IMR-90 (cell line): Measurements from ENCODE around the gene GTPBP4.

Experiments used
- CTCF ChIP-seq: conservative IDR thresholded peaks from 2 replicates; pipeline ENCODE4 v1.5.1; 2012; ENCODE audit warnings: mild to moderate bottlenecking, low read depth, low read length, improper control_type of control experiment
- MAFK ChIP-seq: IDR thresholded peaks from 2 replicates; pipeline ENCODE4 v1.6.1; 2012; ENCODE audit warnings: low read depth, low read length, improper control_type of control experiment
- POLR2A ChIP-seq: IDR thresholded peaks from 2 replicates; pipeline ENCODE4 v1.6.1; 2012; ENCODE audit warnings: mild to moderate bottlenecking, low read depth, low read length
- RAD21 ChIP-seq: IDR thresholded peaks from 2 replicates; pipeline ENCODE4 v1.6.1; 2012; ENCODE audit warnings: low read length, improper control_type of control experiment
- RFX5 ChIP-seq: IDR thresholded peaks from 2 replicates; pipeline ENCODE4 v1.8.0; 2012; ENCODE audit warnings: low read depth, mild to moderate bottlenecking, low read length, moderate library complexity
- TF ChIP-seq, protein P1 (sequence below): fragments of 150-350 bp; IDR thresholded peaks from 2 replicates; pipeline ENCODE4 v1.6.1; 2017; ENCODE audit warnings: mild to moderate bottlenecking, antibody characterized with exemption, low read length, low read depth
- TF ChIP-seq, protein P2 (sequence below): fragments of 150-350 bp; IDR thresholded peaks from 2 replicates; pipeline ENCODE4 v1.6.1; 2016; ENCODE audit warnings: low read depth, mild to moderate bottlenecking, low read length, moderate library complexity, borderline replicate concordance

DNA sequence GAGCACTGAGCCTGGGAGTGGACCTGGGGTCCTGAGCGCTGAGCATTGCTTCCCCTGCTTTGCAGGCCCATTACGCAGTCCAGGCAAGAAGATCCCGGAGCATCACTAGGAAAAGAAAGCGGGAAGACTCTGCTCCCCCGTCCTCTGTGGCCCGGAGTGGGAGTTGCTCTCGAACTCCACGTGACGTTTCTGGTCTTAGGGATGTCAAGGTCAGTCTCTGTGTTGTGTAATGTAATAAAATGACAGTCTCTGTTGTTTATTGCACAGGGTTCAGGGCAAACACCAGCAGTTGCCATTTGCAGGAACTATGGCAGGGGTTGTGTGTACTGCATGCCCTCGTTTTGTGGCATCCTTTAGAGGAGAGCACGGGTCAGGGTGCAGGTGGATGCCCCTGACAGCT is 27.5 kb downstream of the GTPBP4 start:
- TF ChIP-seq CTCF: no peak
- no peak for TF ChIP-seq POLR2A
- TF ChIP-seq RAD21: no peak
- TF ChIP-seq, protein P1, sequence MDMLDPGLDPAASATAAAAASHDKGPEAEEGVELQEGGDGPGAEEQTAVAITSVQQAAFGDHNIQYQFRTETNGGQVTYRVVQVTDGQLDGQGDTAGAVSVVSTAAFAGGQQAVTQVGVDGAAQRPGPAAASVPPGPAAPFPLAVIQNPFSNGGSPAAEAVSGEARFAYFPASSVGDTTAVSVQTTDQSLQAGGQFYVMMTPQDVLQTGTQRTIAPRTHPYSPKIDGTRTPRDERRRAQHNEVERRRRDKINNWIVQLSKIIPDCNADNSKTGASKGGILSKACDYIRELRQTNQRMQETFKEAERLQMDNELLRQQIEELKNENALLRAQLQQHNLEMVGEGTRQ: no peak
- TF ChIP-seq, protein P2, sequence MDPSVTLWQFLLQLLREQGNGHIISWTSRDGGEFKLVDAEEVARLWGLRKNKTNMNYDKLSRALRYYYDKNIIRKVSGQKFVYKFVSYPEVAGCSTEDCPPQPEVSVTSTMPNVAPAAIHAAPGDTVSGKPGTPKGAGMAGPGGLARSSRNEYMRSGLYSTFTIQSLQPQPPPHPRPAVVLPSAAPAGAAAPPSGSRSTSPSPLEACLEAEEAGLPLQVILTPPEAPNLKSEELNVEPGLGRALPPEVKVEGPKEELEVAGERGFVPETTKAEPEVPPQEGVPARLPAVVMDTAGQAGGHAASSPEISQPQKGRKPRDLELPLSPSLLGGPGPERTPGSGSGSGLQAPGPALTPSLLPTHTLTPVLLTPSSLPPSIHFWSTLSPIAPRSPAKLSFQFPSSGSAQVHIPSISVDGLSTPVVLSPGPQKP: no peak
- no peak for TF ChIP-seq MAFK
- no peak for TF ChIP-seq RFX5
